Measurements from ENCODE around the gene MED17. TPM values are rescaled to one million over a fixed set of nuclear protein-coding genes. Genes with fewer than 3 reads are reported as not detected.

MED17 gene
- total and polyA plus RNA-seq, 2 of the 13 experiments (the other 11 are each of a cell fraction or from before 2014, with no cell fraction given): 23.1 to 37.0 TPM

DNA sequence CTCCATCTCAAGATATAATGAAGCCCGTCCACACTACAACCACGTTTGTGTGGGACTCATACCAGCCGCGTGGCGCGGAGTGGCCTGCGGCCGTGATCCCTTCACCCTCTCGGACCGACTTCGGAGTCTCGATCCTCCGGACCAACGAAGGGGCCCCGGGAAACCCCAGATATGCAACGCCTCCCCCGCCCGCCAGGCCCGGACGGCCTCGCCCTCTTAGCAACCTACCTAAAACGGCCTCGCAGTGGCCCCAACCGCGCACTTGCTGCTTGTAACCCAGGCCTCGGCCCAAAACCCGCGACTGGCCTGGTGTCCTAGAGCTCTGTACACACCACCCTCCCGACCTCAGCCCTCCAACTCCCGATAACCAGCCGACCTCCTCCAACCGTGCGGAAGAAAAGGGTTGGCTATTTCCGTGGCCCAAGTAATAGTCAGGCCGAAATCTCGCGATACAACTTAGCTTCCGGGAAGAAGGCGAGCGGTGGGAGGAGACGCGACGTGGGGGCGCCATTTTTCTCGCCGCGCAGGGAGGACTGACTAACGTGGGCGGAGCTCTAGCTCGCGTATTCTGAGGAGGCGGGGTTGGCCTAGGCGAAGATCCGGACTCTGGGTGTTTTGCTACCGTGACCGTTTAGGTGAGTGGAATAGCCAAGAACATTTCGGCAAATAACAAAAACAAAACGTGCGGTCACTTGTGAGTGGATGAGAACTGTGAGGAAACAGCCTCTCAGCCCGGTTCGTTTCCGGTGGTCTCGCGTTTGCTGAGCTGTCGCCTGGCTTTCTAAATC lies 42.8 kb upstream of the MED17 start, which contains the start of the genes C11orf54 and TAF1D (continued):
- TF ChIP-seq, protein P1, sequence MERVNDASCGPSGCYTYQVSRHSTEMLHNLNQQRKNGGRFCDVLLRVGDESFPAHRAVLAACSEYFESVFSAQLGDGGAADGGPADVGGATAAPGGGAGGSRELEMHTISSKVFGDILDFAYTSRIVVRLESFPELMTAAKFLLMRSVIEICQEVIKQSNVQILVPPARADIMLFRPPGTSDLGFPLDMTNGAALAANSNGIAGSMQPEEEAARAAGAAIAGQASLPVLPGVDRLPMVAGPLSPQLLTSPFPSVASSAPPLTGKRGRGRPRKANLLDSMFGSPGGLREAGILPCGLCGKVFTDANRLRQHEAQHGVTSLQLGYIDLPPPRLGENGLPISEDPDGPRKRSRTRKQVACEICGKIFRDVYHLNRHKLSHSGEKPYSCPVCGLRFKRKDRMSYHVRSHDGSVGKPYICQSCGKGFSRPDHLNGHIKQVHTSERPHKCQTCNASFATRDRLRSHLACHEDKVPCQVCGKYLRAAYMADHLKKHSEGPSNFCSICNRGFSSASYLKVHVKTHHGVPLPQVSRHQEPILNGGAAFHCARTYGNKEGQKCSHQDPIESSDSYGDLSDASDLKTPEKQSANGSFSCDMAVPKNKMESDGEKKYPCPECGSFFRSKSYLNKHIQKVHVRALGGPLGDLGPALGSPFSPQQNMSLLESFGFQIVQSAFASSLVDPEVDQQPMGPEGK (CRISPR knock-in tag; IDR thresholded peaks at IDR 0.05): peak; percentile 71
- TF ChIP-seq ZMYM4 (CRISPR knock-in tag; IDR thresholded peaks at IDR 0.05): peak; percentile 95
- 0 out of 2 replicates have a peak, but pooled peaks have one; percentile 6 for TF ChIP-seq ZBTB21 (CRISPR knock-in tag; IDR thresholded peaks at IDR 0.05)
- TF ChIP-seq, protein P2, sequence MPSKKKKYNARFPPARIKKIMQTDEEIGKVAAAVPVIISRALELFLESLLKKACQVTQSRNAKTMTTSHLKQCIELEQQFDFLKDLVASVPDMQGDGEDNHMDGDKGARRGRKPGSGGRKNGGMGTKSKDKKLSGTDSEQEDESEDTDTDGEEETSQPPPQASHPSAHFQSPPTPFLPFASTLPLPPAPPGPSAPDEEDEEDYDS (CRISPR knock-in tag; IDR thresholded peaks at IDR 0.05): peak; percentile 98
- TF ChIP-seq ZNF577 (CRISPR knock-in tag; IDR thresholded peaks at IDR 0.05; ENCODE audit: borderline replicate concordance, low read depth): no peak
- peak; percentile 91 for TF ChIP-seq TAF1 (CRISPR knock-in tag; IDR thresholded peaks at IDR 0.05)
- TF ChIP-seq, protein P3, sequence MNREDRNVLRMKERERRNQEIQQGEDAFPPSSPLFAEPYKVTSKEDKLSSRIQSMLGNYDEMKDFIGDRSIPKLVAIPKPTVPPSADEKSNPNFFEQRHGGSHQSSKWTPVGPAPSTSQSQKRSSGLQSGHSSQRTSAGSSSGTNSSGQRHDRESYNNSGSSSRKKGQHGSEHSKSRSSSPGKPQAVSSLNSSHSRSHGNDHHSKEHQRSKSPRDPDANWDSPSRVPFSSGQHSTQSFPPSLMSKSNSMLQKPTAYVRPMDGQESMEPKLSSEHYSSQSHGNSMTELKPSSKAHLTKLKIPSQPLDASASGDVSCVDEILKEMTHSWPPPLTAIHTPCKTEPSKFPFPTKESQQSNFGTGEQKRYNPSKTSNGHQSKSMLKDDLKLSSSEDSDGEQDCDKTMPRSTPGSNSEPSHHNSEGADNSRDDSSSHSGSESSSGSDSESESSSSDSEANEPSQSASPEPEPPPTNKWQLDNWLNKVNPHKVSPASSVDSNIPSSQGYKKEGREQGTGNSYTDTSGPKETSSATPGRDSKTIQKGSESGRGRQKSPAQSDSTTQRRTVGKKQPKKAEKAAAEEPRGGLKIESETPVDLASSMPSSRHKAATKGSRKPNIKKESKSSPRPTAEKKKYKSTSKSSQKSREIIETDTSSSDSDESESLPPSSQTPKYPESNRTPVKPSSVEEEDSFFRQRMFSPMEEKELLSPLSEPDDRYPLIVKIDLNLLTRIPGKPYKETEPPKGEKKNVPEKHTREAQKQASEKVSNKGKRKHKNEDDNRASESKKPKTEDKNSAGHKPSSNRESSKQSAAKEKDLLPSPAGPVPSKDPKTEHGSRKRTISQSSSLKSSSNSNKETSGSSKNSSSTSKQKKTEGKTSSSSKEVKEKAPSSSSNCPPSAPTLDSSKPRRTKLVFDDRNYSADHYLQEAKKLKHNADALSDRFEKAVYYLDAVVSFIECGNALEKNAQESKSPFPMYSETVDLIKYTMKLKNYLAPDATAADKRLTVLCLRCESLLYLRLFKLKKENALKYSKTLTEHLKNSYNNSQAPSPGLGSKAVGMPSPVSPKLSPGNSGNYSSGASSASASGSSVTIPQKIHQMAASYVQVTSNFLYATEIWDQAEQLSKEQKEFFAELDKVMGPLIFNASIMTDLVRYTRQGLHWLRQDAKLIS (CRISPR knock-in tag; IDR thresholded peaks at IDR 0.05): no peak; the same call in 1 of the 2 replicates
- TF ChIP-seq HOXA3 (CRISPR knock-in tag; IDR thresholded peaks at IDR 0.05): peak; percentile 92
- no peak for TF ChIP-seq ZNF841 (CRISPR knock-in tag; IDR thresholded peaks at IDR 0.05; ENCODE audit: borderline replicate concordance)
- no peak for TF ChIP-seq RCOR2 (CRISPR knock-in tag; IDR thresholded peaks at IDR 0.05)
- no peak for TF ChIP-seq ZNF839 (CRISPR knock-in tag; IDR thresholded peaks at IDR 0.05; ENCODE audit: borderline replicate concordance)
- peak; percentile 43; the same call in 1 of the 2 replicates for TF ChIP-seq ZNF761 (CRISPR knock-in tag; conservative IDR thresholded peaks at IDR 0.05)
- peak; percentile 51; the same call in 1 of the 2 replicates for TF ChIP-seq PCBP1 (IDR thresholded peaks at IDR 0.05; ENCODE audit: borderline replicate concordance, low read depth, low read length)
- TF ChIP-seq TBX2 (CRISPR knock-in tag; IDR thresholded peaks at IDR 0.05; ENCODE audit: borderline replicate concordance): peak; percentile 83
- TF ChIP-seq MLXIP (CRISPR knock-in tag; IDR thresholded peaks at IDR 0.05; ENCODE audit: borderline replicate concordance): no peak
- 0 out of 2 replicates have a peak, but pooled peaks have one; percentile 67 for TF ChIP-seq CREB3 (CRISPR knock-in tag; IDR thresholded peaks at IDR 0.05)
- 0 out of 2 replicates have a peak, but pooled peaks have one; percentile 52 for TF ChIP-seq SRY (CRISPR knock-in tag; IDR thresholded peaks at IDR 0.05)

Measured in HepG2 (cell line).